Measurements from ENCODE around the gene MACROD2.
"Not testable (repeated sequence)": the region's sequence is repeated elsewhere in the genome, so short reads cannot be mapped to it uniquely, and the experiment has no call there.

MACROD2 gene

DNA sequence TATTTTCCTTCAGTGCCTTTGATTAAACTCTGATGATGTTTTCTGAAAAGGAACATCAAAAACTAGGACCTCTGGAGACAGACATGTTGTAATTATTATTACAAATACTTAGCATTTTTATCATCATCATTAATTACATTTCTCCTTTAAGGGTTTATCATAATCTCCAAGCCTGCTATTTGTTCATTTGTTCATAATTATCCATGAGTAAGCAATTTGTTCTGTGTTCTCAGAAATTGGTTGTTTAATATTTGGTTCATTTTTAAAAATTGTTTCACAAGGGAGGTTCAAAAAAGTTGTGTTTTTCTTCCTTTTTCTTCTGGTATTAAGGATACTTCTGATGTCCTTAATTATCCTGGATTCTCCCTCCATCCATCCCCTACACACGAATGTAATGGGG is 1192.3 kb downstream of the MACROD2 start:
- no peak for DNase-seq (ENCODE audit: low read depth in 1 of 2, low spot score in 1 of 2)

- DNase-seq (ENCODE audit: low read depth in 1 of 2, low spot score in 1 of 2), result no peak
Measured at GRCh38 chr20:15188415-15188814, 1193.1 kb downstream of the MACROD2 start.

DNA sequence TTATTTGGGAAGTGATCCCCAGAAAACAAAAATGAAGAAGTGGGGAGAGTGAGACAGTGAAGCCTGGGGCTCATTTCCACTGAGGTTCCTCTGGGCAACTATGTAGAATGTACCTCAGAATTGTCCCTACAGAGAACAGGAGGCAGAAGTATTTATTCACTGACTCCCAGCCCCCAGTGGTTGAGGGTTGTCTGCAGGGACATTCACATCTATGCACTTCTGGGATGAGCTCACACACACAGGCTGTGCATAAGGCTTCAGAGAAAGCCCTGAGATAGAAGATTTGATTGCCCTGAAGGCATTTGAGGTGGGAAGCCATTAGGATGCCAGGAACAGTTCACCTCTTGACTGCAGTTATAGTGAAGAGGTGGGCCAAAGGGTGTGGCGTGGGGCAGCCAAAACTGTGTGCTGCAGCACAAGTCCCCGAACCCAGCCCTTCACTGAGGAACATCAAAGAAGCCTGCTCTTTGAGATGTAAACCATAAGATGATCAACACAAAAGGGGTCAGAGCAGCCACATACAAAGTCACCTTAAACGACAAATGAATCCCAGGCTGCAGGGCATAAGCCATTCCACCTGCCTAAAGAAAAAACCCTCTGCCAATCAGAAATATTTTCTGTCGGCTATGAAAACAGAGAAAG is 1195.9 kb downstream of the MACROD2 start:
- no peak for DNase-seq (ENCODE audit: low read depth in 1 of 2, low spot score in 1 of 2)

DNA sequence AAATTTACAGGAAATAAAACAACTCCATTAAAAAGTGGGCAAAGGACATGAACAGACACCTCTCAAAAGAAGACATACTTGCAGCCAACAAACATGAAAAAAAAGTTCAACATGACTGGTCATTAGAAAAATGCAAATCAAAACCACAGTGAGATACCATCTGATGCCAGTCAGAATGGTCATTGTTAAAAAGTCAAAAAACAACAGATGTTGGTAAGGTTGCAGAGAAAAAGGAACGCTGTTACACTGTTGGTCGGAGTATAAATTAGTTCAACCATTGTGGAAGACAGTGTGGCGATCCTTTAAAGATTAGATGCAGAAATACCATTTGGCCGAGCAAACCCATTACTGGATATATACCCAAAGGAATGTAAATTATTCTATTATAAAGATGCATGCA is 1200.1 kb downstream of the MACROD2 start:
- no peak for DNase-seq (ENCODE audit: low read depth in 1 of 2, low spot score in 1 of 2)

DNA sequence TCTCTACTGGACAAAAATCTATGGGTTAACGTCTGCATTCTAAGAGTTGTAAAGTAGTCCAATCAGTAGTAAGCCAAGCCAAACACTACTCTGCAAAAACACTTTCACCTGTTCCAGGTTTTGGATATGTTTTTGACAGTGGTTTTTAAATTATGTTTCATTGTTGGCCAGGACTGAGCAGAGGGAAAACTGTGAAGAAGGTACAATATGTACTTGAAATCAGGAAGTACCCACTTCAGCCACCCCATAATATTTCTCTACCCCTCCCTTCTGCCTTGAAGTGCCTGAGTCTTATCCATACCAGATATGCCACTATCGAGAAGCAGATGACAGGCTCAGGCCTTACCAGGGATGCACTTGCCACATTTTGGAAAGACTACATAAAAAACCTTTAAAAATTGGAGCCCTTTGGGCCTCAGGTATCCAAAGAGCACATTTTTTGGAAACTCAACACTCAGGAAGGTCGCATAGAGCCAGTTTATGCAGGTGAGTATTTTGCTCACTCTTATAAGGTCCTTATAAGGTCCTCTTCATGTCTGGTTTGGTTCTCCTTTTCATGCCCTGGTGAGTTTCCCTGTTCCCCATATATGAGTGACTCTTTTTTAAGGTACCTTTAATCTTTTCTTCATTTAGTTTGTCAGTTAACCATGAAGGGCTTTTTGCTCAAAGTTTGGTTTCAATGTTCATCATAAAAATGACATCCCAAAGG is 1201.4 kb downstream of the MACROD2 start:
- DNase-seq (ENCODE audit: low read depth in 1 of 2, low spot score in 1 of 2), result no peak

- not testable (repeated sequence) for DNase-seq (ENCODE audit: low read depth in 1 of 2, low spot score in 1 of 2)
Measured at GRCh38 chr20:15198017-15198416, 1202.7 kb downstream of the MACROD2 start.

DNA sequence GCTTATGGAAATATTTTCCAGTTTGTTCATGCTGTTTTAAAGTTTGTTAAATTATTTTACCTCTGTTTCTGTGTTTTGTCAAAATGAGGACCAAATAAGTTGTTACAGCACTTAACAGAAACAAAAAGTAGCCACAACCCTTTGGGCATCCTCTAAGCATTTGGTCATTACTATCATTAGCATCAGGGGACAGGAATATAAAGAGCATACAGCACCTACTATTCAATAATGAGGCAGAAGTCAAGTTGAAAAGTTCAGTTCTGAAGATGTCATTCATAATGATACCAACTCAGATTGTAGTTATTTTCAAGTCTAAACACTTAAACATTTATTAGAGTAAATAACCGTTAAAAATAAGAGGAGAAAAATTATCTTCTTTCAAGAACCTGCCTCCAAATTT is 1204.4 kb downstream of the MACROD2 start:
- DNase-seq (ENCODE audit: low read depth in 1 of 2, low spot score in 1 of 2), result no peak

- DNase-seq (ENCODE audit: low read depth in 1 of 2, low spot score in 1 of 2), result no peak
Measured at GRCh38 chr20:15200147-15200565, 1204.8 kb downstream of the MACROD2 start.

DNA sequence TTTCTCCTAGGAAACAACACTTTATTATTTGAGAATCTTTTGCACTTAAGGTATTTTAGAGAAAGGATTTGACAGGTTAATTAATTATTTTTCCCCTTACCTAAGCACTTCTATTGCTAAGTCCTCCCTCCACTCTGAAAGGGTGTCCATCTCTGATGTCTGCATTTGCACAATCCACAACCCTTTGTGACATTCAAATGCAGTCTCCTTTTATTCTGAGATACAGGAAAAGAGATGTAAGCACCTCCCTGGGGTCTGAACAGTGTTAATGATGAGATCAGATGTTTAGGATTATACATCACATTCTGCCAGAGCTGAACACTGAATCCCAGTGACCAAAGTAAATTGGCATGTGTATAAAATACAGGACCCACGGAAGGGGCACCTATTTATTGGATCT is 1206.3 kb downstream of the MACROD2 start:
- DNase-seq (ENCODE audit: low read depth in 1 of 2, low spot score in 1 of 2), result no peak

GRCh38 chr20:15204234-15204633 is 1208.9 kb downstream of the MACROD2 start:
- no peak for DNase-seq (ENCODE audit: low read depth in 1 of 2, low spot score in 1 of 2)

- DNase-seq (ENCODE audit: low read depth in 1 of 2, low spot score in 1 of 2), result no peak
Measured at GRCh38 chr20:15205028-15205427, 1209.7 kb downstream of the MACROD2 start.

DNA sequence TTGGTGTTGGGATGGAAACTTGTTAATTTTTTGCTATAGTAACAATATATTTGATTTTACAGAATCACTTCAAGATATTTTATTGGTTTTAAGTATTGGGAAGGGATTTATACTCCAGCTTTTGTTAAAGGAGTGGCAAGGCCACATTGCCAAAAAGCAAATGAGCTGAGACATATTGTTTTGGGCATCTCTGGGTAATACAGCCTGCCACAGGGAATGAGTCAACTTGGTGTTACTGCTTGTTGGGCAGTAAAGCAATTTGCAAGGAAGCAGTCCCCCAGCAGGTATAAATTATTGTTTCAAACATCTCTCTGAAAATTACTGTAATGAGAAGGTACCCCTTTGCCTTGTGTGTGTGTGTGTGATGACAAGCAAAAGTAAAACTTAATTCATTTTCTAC is 1210.4 kb downstream of the MACROD2 start:
- DNase-seq (ENCODE audit: low read depth in 1 of 2, low spot score in 1 of 2), result no peak

DNA sequence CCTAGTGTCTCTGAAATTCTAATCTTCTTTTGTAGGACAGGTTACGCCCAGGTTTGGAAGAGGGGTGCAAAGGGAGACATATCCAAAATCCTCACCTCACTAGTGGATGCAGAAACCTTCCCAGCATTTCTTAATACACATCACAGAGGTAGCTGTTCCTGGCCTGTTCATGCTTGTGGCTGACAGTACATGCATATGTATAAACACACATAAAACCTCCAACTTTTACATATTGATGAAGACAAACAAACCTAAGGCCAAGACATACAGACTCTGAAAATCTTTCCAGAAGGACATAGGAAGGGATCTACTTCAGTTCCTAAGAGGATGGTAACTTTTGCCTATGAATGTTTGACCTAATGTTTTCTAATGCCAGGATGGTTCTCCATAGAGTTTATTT is 1214.2 kb downstream of the MACROD2 start:
- DNase-seq (ENCODE audit: low read depth in 1 of 2, low spot score in 1 of 2), result no peak

DNA sequence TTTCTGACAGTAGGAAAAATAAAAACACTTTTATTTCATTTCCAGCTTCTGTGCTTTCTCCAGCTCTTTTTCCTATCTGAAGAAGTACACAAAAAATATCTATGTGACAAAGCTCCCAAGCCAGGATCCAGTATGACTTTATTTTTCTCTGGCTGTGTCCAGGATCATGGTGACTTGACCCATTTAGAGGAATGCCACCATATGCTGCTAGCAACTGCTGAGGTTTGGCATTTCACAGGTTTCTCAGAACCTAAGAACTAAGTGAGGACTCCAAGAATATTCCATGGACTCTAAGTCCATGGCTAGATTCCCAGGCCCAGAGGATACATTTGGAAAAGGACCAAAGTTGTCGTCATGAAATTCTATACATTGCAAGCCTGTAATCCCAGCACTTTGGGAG is 1218.7 kb downstream of the MACROD2 start:
- DNase-seq (ENCODE audit: low read depth in 1 of 2, low spot score in 1 of 2), result no peak

GRCh38 chr20:15220009-15220656 is 1224.8 kb downstream of the MACROD2 start:
- DNase-seq (ENCODE audit: low read depth in 1 of 2, low spot score in 1 of 2), result no peak

- DNase-seq (ENCODE audit: low read depth in 1 of 2, low spot score in 1 of 2), result no peak
Measured at GRCh38 chr20:15220778-15221565, 1225.7 kb downstream of the MACROD2 start.

GRCh38 chr20:15222502-15223330 is 1227.4 kb downstream of the MACROD2 start:
- no peak for DNase-seq (ENCODE audit: low read depth in 1 of 2, low spot score in 1 of 2)

DNA sequence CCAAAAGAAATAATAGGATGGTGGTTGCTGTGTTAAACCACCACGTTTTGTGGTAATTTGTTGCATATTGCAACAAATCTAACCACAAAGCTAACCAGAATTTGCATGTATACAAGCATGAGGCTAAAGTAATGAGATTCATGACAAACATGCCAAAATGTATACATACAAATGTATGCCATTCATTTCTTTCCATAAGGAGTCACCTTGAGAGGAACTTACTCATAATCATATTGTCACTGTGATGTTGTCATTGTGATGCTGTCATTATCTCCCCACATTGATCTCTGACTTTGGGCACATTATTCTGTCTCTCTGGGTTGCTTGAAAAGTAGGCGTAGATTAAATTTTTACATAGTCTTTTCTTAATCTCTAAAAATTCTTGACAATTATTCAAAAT is 1228.9 kb downstream of the MACROD2 start:
- DNase-seq (ENCODE audit: low read depth in 1 of 2, low spot score in 1 of 2), result no peak

GRCh38 chr20:15227102-15227501 is 1231.8 kb downstream of the MACROD2 start:
- no peak for DNase-seq (ENCODE audit: low read depth in 1 of 2, low spot score in 1 of 2)

DNA sequence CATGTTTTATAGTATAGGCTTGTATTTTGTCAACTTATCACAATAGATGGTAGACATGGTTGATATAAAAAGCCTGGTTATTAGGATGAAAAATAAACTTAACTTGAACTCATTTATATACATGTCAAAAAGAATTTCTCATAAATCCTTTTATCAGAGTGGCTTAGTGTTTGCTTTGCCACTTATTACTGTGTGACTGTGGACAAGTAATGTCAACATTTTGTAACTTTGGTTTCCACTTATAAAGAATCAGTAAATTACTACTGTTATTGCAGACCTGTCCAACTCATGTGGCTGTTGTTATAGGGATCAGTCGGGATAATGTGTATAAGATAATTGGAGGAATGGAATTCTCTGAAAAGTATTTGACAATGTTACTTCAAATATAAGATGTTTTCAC is 1236.9 kb downstream of the MACROD2 start:
- no peak for DNase-seq (ENCODE audit: low read depth in 1 of 2, low spot score in 1 of 2)
